22Rv1 (cell line): ENCODE data around the gene MBP.

ENCODE experiments used
- ZFX ChIP-seq: fragments of 450-650 bp; IDR thresholded peaks from 2 replicates; pipeline ENCODE4 v1.6.1; 2017; ENCODE audit warnings: antibody characterized with exemption, borderline replicate concordance
- TF ChIP-seq, protein P1 (sequence below): fragments of 450-650 bp; IDR thresholded peaks from 2 replicates; pipeline ENCODE4 v1.5.1; 2017; ENCODE audit warnings: mild to moderate bottlenecking

DNA sequence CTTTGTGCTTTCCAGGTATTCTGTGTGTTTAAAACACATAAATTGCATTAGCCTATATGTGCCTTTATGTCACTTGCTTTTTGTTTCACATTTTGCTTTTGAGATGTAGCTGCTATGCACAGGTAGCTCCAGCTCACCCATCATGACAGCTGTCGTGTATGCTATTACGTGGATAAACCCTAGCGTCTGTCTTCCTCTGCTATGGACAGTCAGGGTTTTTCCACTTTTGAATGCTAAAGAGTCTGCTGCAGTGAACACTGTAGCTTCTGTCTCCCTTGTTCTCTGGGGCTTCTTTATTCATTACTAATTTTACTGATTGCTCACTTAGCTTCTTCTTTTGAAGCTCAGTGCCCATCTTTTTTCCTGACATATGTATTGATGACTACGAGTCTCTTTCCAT lies 24.7 kb upstream of the MBP start:
- TF ChIP-seq, protein P1, sequence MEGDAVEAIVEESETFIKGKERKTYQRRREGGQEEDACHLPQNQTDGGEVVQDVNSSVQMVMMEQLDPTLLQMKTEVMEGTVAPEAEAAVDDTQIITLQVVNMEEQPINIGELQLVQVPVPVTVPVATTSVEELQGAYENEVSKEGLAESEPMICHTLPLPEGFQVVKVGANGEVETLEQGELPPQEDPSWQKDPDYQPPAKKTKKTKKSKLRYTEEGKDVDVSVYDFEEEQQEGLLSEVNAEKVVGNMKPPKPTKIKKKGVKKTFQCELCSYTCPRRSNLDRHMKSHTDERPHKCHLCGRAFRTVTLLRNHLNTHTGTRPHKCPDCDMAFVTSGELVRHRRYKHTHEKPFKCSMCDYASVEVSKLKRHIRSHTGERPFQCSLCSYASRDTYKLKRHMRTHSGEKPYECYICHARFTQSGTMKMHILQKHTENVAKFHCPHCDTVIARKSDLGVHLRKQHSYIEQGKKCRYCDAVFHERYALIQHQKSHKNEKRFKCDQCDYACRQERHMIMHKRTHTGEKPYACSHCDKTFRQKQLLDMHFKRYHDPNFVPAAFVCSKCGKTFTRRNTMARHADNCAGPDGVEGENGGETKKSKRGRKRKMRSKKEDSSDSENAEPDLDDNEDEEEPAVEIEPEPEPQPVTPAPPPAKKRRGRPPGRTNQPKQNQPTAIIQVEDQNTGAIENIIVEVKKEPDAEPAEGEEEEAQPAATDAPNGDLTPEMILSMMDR, result no peak
- no peak for TF ChIP-seq ZFX
